HepG2 (cell line): Measurements from ENCODE around the gene DGCR2.

ENCODE experiments used
- CREB1 ChIP-seq, 2 experiments: fragments of 450-650 bp in 1 of 2; IDR thresholded peaks; 2 replicates each; pipeline ENCODE4 v1.6.1; 2016 to 2017; ENCODE audit warnings: control low read depth in 1 of 2, mild to moderate bottlenecking in 1 of 2, missing compliant biosample characterization in 1 of 2, missing genetic modification characterization in 1 of 2
- MAZ ChIP-seq, 2 experiments: sonication (generic) in 1 of 2; formaldehyde crosslinking in 1 of 2; IDR thresholded peaks; 2 replicates each; pipeline versions ENCODE4 v1.5.0 to v1.6.1; 2012 to 2020; ENCODE audit warnings: low read depth in 2 of 2, mild to moderate bottlenecking in 2 of 2, borderline replicate concordance in 1 of 2, improper control_type of control experiment in 1 of 2, low read length in 1 of 2, missing genetic modification reagents in 1 of 2, moderate library complexity in 1 of 2
- MIXL1 ChIP-seq: IDR thresholded peaks from 2 replicates; pipeline ENCODE4 v1.6.1; 2016
- MXI1 ChIP-seq: IDR thresholded peaks from 3 replicates; pipeline ENCODE4 v1.6.1; 2012; ENCODE audit warnings: low read depth, low read length, inconsistent platforms, borderline replicate concordance
- NCOA5 ChIP-seq: sonication (generic); formaldehyde crosslinking; IDR thresholded peaks from 2 replicates; pipeline ENCODE4 v1.4.0; 2020; ENCODE audit warnings: missing genetic modification reagents
- RAD51 ChIP-seq: fragments of 450-650 bp; IDR thresholded peaks from 2 replicates; pipeline ENCODE4 v1.6.1; 2016; ENCODE audit warnings: borderline replicate concordance
- ZNF274 ChIP-seq: sonication (generic); formaldehyde crosslinking; IDR thresholded peaks from 2 replicates; pipeline ENCODE4 v1.5.1; 2020; ENCODE audit warnings: mild to moderate bottlenecking, missing genetic modification reagents
- ZNF331 ChIP-seq: sonication (generic); formaldehyde crosslinking; IDR thresholded peaks from 2 replicates; pipeline ENCODE4 v1.4.0; 2020; ENCODE audit warnings: missing genetic modification reagents
- ZSCAN29 ChIP-seq: sonication (generic); formaldehyde crosslinking; conservative IDR thresholded peaks from 2 replicates; pipeline ENCODE4 v1.4.0; 2020; ENCODE audit warnings: mild to moderate bottlenecking, missing genetic modification reagents
- TF ChIP-seq, protein P1 (sequence below): IDR thresholded peaks from 2 replicates; pipeline ENCODE4 v1.6.1; 2016; ENCODE audit warnings: missing compliant biosample characterization, missing genetic modification reagents, borderline replicate concordance
- TF ChIP-seq, protein P2 (sequence below): sonication (generic); formaldehyde crosslinking; IDR thresholded peaks from 2 replicates; pipeline ENCODE4 v1.5.1; 2020; ENCODE audit warnings: missing genetic modification reagents, mild to moderate bottlenecking, borderline replicate concordance
- TF ChIP-seq, protein P3 (sequence below): IDR thresholded peaks from 2 replicates; pipeline ENCODE4 v1.6.1; 2012; ENCODE audit warnings: inconsistent platforms
- TF ChIP-seq, protein P4 (sequence below): sonication (generic); formaldehyde crosslinking; conservative IDR thresholded peaks from 2 replicates; pipeline ENCODE4 v1.4.0; 2020; ENCODE audit warnings: missing genetic modification reagents
- TF ChIP-seq, protein P5 (sequence below), 2 experiments: sonication (generic) in 1 of 2; formaldehyde crosslinking in 1 of 2; IDR thresholded peaks; 2 replicates each; pipeline versions ENCODE4 v1.5.1 to v1.6.1; 2011 to 2020; ENCODE audit warnings: borderline replicate concordance in 1 of 2, low read depth in 1 of 2, low read length in 1 of 2, mild to moderate bottlenecking in 1 of 2, missing genetic modification reagents in 1 of 2, moderate library complexity in 1 of 2

DNA sequence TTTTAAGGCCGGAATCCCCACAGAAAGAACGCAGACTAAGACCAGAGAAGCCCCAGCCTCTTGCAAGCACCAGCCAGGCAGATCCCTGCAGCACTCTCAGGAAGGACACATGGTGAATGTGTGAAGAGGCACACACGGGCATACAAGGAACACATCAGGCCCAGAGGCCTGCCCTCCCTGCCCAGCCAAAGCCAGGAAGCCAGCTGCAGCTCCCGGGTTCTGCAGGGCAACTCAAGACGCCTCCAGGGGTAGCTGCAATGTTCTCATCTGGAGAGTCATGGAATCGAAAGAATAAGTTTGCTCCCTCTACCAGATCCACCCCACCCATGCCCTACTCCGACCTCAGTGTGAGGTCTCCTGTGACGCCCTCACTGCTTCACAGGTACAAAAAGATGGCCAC, 2.3 kb downstream of the DGCR2 start:
- TF ChIP-seq, protein P1, sequence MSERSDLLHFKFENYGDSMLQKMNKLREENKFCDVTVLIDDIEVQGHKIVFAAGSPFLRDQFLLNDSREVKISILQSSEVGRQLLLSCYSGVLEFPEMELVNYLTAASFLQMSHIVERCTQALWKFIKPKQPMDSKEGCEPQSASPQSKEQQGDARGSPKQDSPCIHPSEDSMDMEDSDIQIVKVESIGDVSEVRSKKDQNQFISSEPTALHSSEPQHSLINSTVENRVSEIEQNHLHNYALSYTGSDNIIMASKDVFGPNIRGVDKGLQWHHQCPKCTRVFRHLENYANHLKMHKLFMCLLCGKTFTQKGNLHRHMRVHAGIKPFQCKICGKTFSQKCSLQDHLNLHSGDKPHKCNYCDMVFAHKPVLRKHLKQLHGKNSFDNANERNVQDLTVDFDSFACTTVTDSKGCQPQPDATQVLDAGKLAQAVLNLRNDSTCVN: no peak
- TF ChIP-seq, protein P2, sequence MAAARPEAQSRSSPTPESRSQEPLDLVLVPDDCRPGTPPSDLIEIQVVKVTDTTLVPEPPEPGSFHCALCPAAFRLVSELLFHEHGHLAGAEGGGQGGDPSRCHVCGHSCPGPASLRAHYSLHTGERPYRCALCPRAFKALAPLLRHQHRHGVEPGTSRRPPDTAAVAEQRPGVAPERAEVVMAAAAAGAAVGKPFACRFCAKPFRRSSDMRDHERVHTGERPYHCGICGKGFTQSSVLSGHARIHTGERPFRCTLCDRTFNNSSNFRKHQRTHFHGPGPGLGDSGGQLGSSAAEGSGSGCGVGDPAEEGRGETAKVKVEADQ: no peak
- TF ChIP-seq, protein P3, sequence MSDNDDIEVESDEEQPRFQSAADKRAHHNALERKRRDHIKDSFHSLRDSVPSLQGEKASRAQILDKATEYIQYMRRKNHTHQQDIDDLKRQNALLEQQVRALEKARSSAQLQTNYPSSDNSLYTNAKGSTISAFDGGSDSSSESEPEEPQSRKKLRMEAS: no peak
- TF ChIP-seq MXI1 (no peak), NCOA5 (CRISPR knock-in tag) (no peak), CREB1 (IDR thresholded peaks at IDR 0.05) (no peak), CREB1 (CRISPR knock-in tag; IDR thresholded peaks at IDR 0.05) (no peak), ZNF331 (CRISPR knock-in tag) (no peak), MAZ (IDR thresholded peaks at IDR 0.05; ENCODE audit: borderline replicate concordance, low read depth, low read length) (no peak), MAZ (CRISPR knock-in tag; IDR thresholded peaks at IDR 0.05; ENCODE audit: low read depth) (no peak), ZNF274 (CRISPR knock-in tag) (no peak), ZSCAN29 (CRISPR knock-in tag) (no peak), RAD51 (no peak), MIXL1 (no peak)
- TF ChIP-seq, protein P4, sequence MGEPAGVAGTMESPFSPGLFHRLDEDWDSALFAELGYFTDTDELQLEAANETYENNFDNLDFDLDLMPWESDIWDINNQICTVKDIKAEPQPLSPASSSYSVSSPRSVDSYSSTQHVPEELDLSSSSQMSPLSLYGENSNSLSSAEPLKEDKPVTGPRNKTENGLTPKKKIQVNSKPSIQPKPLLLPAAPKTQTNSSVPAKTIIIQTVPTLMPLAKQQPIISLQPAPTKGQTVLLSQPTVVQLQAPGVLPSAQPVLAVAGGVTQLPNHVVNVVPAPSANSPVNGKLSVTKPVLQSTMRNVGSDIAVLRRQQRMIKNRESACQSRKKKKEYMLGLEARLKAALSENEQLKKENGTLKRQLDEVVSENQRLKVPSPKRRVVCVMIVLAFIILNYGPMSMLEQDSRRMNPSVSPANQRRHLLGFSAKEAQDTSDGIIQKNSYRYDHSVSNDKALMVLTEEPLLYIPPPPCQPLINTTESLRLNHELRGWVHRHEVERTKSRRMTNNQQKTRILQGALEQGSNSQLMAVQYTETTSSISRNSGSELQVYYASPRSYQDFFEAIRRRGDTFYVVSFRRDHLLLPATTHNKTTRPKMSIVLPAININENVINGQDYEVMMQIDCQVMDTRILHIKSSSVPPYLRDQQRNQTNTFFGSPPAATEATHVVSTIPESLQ (CRISPR knock-in tag): no peak
- TF ChIP-seq, protein P5, sequence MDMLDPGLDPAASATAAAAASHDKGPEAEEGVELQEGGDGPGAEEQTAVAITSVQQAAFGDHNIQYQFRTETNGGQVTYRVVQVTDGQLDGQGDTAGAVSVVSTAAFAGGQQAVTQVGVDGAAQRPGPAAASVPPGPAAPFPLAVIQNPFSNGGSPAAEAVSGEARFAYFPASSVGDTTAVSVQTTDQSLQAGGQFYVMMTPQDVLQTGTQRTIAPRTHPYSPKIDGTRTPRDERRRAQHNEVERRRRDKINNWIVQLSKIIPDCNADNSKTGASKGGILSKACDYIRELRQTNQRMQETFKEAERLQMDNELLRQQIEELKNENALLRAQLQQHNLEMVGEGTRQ (IDR thresholded peaks at IDR 0.05; ENCODE audit: low read depth, low read length): no peak
- TF ChIP-seq, protein P5 (CRISPR knock-in tag; IDR thresholded peaks at IDR 0.05; ENCODE audit: borderline replicate concordance): no peak
